AG10803 (cell line): ENCODE results near the gene WAPL.
"Not testable (repeated sequence)": the region's sequence is repeated elsewhere in the genome, so short reads cannot be mapped to it uniquely, and the experiment has no call there.

Experiments used
- DNase-seq: peaks from one replicate; pipeline ENCODE4 v3.0.0; 2010; ENCODE audit warnings: low read depth
- H3K4me3 ChIP-seq: 2 replicates; pipeline ENCODE4 v1.5.1; 2011; ENCODE audit warnings: mild to moderate bottlenecking, low read length, control low read depth
- CTCF ChIP-seq: conservative IDR thresholded peaks from 2 replicates; pipeline ENCODE4 v1.5.1; 2011; ENCODE audit warnings: mild to moderate bottlenecking, low read length, control low read depth, inconsistent platforms

Gene WAPL

GRCh38 chr10:86535132-86535882, 13.7 kb upstream of the WAPL start:
- TF ChIP-seq CTCF: no peak
- peak overlapping the region; percentile 61 for H3K4me3 ChIP-seq
- DNase-seq: peak; percentile 42

GRCh38 chr10:86533328-86533727, 11.7 kb upstream of the WAPL start:
- TF ChIP-seq CTCF: no peak
- no peak for DNase-seq

GRCh38 chr10:86528736-86529135, 7.1 kb upstream of the WAPL start:
- H3K4me3 ChIP-seq, DNase-seq: not testable (repeated sequence)

More at GRCh38 chr10:86533328-86533727, 11.7 kb upstream of the WAPL start:
- no peak overlapping the region for H3K4me3 ChIP-seq

- DNase-seq: no peak
- no peak for TF ChIP-seq CTCF
- H3K4me3 ChIP-seq: no peak overlapping the region
These were observed 5.0 kb upstream of the WAPL start for GRCh38 chr10:86526606-86527005.

GRCh38 chr10:86525713-86526112, 4.1 kb upstream of the WAPL start:
- H3K4me3 ChIP-seq, DNase-seq: not testable (repeated sequence)

GRCh38 chr10:86524225-86524962, 2.8 kb upstream of the WAPL start:
- H3K4me3 ChIP-seq: no peak overlapping the region
- no peak for TF ChIP-seq CTCF
- DNase-seq: no peak

GRCh38 chr10:86523348-86523747, 1.8 kb upstream of the WAPL start:
- peak; percentile 20 for DNase-seq
- H3K4me3 ChIP-seq: no peak overlapping the region; the same call in 1 of the 2 replicates

More at GRCh38 chr10:86523348-86523747, 1.8 kb upstream of the WAPL start:
- TF ChIP-seq CTCF: peak; percentile 35
